NCI-H2107 (cell line): ENCODE measurements around the gene BTBD9.
A peak's percentile ranks its signal among the peaks of the same experiment; 100 is the strongest.
"Not testable (repeated sequence)": the region's sequence is repeated elsewhere in the genome, so short reads cannot be mapped to it uniquely, and the experiment has no call there.

Source experiments
- DNase-seq: peaks from one replicate; lab custom pipeline; 2025; lab: John Stamatoyannopoulos, UW

The BTBD9 gene

GRCh38 chr6:38146021-38146733 is 493.6 kb downstream of the BTBD9 start:
- no peak for DNase-seq

GRCh38 chr6:38144365-38144945 is 495.3 kb downstream of the BTBD9 start:
- DNase-seq, result no peak

- no peak for DNase-seq
Observed at GRCh38 chr6:38143191-38144150, 496.3 kb downstream of the BTBD9 start.

GRCh38 chr6:38142178-38142902 is 497.4 kb downstream of the BTBD9 start:
- DNase-seq, result no peak

- no peak for DNase-seq
Observed at GRCh38 chr6:38141716-38142115, 498.0 kb downstream of the BTBD9 start.

- no peak for DNase-seq
Observed at GRCh38 chr6:38141085-38141484, 498.6 kb downstream of the BTBD9 start.

- no peak for DNase-seq
Observed at GRCh38 chr6:38138374-38138773, 501.4 kb downstream of the BTBD9 start.

- DNase-seq, result peak; percentile 38
Observed at GRCh38 chr6:38137608-38138265, 502.0 kb downstream of the BTBD9 start.

GRCh38 chr6:38136547-38136946 is 503.2 kb downstream of the BTBD9 start:
- no peak for DNase-seq

GRCh38 chr6:38134704-38135088 is 505.0 kb downstream of the BTBD9 start:
- DNase-seq, result no peak

GRCh38 chr6:38133932-38134703 is 505.6 kb downstream of the BTBD9 start:
- no peak for DNase-seq

GRCh38 chr6:38131527-38131965 is 508.2 kb downstream of the BTBD9 start:
- DNase-seq, result no peak

GRCh38 chr6:38127284-38127683 is 512.4 kb downstream of the BTBD9 start:
- no peak for DNase-seq

- DNase-seq, result not testable (repeated sequence)
Observed at GRCh38 chr6:38124224-38124926, 515.4 kb downstream of the BTBD9 start.

- no peak for DNase-seq
Observed at GRCh38 chr6:38119516-38119915, 520.2 kb downstream of the BTBD9 start.

- no peak for DNase-seq
Observed at GRCh38 chr6:38118791-38119365, 520.9 kb downstream of the BTBD9 start.
